ENCODE results near the gene PDE1A.

The PDE1A gene

GRCh38 chr2:182252534-182252933 lies 174.3 kb downstream of the PDE1A start:
- no peak for TF ChIP-seq POLR2AphosphoS5 (IDR thresholded peaks at IDR 0.05; ENCODE audit: low read depth, low read length)
- no peak for TF ChIP-seq SIN3A (IDR thresholded peaks at IDR 0.05; ENCODE audit: borderline replicate concordance, insufficient read depth, low read length)

DNA sequence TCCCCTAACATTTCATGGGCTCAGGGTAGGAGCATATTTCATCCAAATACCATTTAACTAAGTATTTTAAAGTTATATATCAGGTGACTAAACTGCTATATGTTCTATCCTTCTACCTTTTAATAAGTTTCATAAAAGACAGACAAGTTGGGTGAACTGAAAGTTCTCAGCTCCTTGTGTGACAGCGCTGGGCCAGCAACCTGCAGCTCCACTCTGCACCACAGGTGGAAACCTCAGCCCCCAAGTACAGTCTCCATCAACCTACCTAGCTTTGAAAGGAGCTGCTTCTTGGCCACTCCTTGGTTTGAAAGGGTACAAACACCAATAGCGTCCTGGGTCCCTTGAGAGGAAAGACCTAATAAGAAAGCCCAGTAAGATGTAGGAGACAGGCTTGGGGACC lies 177.9 kb downstream of the PDE1A start:
- TF ChIP-seq FOXP2 (optimal IDR thresholded peaks at IDR 0.05; ENCODE audit: borderline replicate concordance, extremely low read depth, extremely low read length, insufficient read depth): no peak
- no peak for TF ChIP-seq TAF1 (IDR thresholded peaks at IDR 0.05; ENCODE audit: borderline replicate concordance, insufficient read depth, low read length)
- TF ChIP-seq, protein P1, sequence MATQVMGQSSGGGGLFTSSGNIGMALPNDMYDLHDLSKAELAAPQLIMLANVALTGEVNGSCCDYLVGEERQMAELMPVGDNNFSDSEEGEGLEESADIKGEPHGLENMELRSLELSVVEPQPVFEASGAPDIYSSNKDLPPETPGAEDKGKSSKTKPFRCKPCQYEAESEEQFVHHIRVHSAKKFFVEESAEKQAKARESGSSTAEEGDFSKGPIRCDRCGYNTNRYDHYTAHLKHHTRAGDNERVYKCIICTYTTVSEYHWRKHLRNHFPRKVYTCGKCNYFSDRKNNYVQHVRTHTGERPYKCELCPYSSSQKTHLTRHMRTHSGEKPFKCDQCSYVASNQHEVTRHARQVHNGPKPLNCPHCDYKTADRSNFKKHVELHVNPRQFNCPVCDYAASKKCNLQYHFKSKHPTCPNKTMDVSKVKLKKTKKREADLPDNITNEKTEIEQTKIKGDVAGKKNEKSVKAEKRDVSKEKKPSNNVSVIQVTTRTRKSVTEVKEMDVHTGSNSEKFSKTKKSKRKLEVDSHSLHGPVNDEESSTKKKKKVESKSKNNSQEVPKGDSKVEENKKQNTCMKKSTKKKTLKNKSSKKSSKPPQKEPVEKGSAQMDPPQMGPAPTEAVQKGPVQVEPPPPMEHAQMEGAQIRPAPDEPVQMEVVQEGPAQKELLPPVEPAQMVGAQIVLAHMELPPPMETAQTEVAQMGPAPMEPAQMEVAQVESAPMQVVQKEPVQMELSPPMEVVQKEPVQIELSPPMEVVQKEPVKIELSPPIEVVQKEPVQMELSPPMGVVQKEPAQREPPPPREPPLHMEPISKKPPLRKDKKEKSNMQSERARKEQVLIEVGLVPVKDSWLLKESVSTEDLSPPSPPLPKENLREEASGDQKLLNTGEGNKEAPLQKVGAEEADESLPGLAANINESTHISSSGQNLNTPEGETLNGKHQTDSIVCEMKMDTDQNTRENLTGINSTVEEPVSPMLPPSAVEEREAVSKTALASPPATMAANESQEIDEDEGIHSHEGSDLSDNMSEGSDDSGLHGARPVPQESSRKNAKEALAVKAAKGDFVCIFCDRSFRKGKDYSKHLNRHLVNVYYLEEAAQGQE (IDR thresholded peaks at IDR 0.05; ENCODE audit: insufficient read depth in 1 of 2, low read depth in 2 of 2, low read length in 2 of 2): no peak
- TF ChIP-seq SIN3A (IDR thresholded peaks at IDR 0.05; ENCODE audit: borderline replicate concordance, insufficient read depth, low read length): no peak
- TF ChIP-seq POLR2AphosphoS5 (IDR thresholded peaks at IDR 0.05; ENCODE audit: low read depth, low read length): no peak

DNA sequence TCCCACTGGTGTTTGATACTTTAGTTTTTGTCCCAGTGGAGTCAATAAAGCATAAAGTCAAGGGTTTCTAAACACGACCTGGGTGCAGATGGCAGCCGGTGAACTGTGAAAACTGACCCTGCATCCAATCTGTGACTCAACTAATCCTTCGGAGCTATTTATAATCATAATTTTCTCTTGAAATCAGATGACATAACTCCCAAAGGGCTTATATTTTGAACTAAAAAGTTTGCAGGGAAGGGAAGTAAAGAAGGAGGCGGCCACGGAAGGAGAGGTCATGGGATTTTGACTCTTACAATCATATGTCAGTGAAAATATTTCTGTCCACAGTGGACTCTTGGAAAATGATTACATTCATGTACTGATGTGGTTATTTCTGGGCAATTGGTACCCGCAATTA lies 178.5 kb downstream of the PDE1A start:
- TF ChIP-seq, protein P1 (IDR thresholded peaks at IDR 0.05; ENCODE audit: insufficient read depth in 1 of 2, low read depth in 2 of 2, low read length in 2 of 2): no peak
- TF ChIP-seq FOXP2 (optimal IDR thresholded peaks at IDR 0.05; ENCODE audit: borderline replicate concordance, extremely low read depth, extremely low read length, insufficient read depth): no peak
- TF ChIP-seq TAF1 (IDR thresholded peaks at IDR 0.05; ENCODE audit: borderline replicate concordance, insufficient read depth, low read length): no peak
- no peak for TF ChIP-seq SIN3A (IDR thresholded peaks at IDR 0.05; ENCODE audit: borderline replicate concordance, insufficient read depth, low read length)
- TF ChIP-seq POLR2AphosphoS5 (IDR thresholded peaks at IDR 0.05; ENCODE audit: low read depth, low read length): no peak

GRCh38 chr2:182247831-182248230 lies 179.0 kb downstream of the PDE1A start:
- TF ChIP-seq, protein P1 (IDR thresholded peaks at IDR 0.05; ENCODE audit: insufficient read depth in 1 of 2, low read depth in 2 of 2, low read length in 2 of 2): no peak
- TF ChIP-seq SIN3A (IDR thresholded peaks at IDR 0.05; ENCODE audit: borderline replicate concordance, insufficient read depth, low read length) (no peak), TAF1 (IDR thresholded peaks at IDR 0.05; ENCODE audit: borderline replicate concordance, insufficient read depth, low read length) (no peak), POLR2AphosphoS5 (IDR thresholded peaks at IDR 0.05; ENCODE audit: low read depth, low read length) (no peak), FOXP2 (optimal IDR thresholded peaks at IDR 0.05; ENCODE audit: borderline replicate concordance, extremely low read depth, extremely low read length, insufficient read depth) (no peak)

DNA sequence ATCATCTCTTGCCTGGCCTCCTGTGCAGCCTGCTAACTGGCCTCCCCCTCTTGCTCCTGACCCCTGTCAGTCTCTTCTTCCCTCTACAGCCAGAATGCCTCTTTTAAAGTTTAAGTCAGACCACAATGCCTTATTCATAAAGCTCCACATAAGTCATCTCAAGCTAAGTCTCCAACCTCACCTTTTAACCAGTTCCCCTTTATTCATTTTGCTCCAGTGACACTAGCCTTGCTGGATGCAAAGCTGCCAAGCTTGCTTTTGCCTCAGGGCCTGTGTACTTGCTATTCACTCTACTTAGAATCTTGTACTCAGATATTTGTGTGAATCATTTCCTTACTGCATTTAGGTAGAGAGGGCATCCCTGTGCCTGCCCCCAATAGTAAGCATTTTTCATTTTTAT lies 180.9 kb downstream of the PDE1A start:
- TF ChIP-seq FOXP2 (optimal IDR thresholded peaks at IDR 0.05; ENCODE audit: borderline replicate concordance, extremely low read depth, extremely low read length, insufficient read depth) (no peak), SIN3A (IDR thresholded peaks at IDR 0.05; ENCODE audit: borderline replicate concordance, insufficient read depth, low read length) (no peak), POLR2AphosphoS5 (IDR thresholded peaks at IDR 0.05; ENCODE audit: low read depth, low read length) (no peak), TAF1 (IDR thresholded peaks at IDR 0.05; ENCODE audit: borderline replicate concordance, insufficient read depth, low read length) (no peak)
- TF ChIP-seq, protein P1 (IDR thresholded peaks at IDR 0.05; ENCODE audit: insufficient read depth in 1 of 2, low read depth in 2 of 2, low read length in 2 of 2): no peak
